ENCODE measurements around the gene GPATCH8. TPM values are rescaled to one million over a fixed set of nuclear protein-coding genes. Genes with fewer than 3 reads are reported as not detected.
A peak's percentile ranks its signal among the peaks of the same experiment; 100 is the strongest.

The GPATCH8 gene
- total and polyA plus RNA-seq, 11 donors = 12.8 to 24.9 (median 20.3) TPM

DNA sequence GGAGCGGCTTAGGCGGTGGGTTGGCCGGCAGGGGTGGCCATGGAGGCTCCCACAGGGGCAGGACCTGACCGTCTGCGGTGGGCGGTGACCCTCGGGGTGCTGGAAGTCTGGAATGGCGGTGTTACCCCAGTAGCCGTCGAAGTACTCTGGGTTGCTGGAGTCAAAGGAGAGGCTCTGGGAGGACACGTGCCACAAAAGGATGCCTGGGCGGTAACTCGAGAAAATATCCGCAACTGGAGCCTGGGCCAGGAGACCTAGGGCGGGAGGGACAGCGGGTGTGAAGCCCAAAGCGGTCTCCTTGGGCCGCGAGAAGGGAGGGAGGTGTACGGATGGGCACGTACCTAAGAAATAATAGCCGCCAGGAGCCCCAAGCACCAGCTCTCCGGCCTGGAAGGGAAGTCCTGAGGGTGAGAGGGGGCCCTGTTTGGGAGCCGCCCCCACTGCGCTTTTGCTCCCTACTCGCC, 118.4 kb downstream of the GPATCH8 start:
- peak overlapping the region; percentile 25 to 63 (median 56) for H3K4me3 ChIP-seq
- DNase-seq (no peak), ATAC-seq (peak in 3 of 4 donors; percentile 6 to 27 (median 22))
- H3K9me3 ChIP-seq = no peaks in the 10 kb centered on the region
- intact Hi-C loops (cut with DNase I) = loop anchor here in 1 of 10 donors (10.0 kb wide), 1 partner anchor 60 kb away; no protein-coding TSS in a partner anchor
- peaks cover 0 to 20% (median 13%) of the 10 kb centered on the region in 12 donors for H3K4me1 ChIP-seq
- peaks cover 0 to 21% (median 4%) of the 10 kb centered on the region in 9 donors for H3K27me3 ChIP-seq
- WGBS, 4 donors = 2 to 4% (median 3%) methylated on average over 17 to 26 of the region's 26 CpGs
- H3K27ac ChIP-seq = no peak overlapping the region
- no peak for TF ChIP-seq POLR2A (IDR thresholded peaks at IDR 0.05)
- TF ChIP-seq, protein P1, sequence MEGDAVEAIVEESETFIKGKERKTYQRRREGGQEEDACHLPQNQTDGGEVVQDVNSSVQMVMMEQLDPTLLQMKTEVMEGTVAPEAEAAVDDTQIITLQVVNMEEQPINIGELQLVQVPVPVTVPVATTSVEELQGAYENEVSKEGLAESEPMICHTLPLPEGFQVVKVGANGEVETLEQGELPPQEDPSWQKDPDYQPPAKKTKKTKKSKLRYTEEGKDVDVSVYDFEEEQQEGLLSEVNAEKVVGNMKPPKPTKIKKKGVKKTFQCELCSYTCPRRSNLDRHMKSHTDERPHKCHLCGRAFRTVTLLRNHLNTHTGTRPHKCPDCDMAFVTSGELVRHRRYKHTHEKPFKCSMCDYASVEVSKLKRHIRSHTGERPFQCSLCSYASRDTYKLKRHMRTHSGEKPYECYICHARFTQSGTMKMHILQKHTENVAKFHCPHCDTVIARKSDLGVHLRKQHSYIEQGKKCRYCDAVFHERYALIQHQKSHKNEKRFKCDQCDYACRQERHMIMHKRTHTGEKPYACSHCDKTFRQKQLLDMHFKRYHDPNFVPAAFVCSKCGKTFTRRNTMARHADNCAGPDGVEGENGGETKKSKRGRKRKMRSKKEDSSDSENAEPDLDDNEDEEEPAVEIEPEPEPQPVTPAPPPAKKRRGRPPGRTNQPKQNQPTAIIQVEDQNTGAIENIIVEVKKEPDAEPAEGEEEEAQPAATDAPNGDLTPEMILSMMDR (IDR thresholded peaks at IDR 0.05) = no peak
- no peaks in the 10 kb centered on the region for H3K36me3 ChIP-seq

GRCh38 chr17:44384281-44384822, 118.9 kb downstream of the GPATCH8 start:
- H3K9me3 ChIP-seq = no peaks in the 10 kb centered on the region
- H3K27ac ChIP-seq = no peak overlapping the region
- intact Hi-C loops (cut with DNase I) = loop anchor here in 1 of 10 donors (10.0 kb wide), 1 partner anchor 60 kb away; no protein-coding TSS in a partner anchor
- H3K4me1 ChIP-seq = peaks cover 0 to 19% (median 13%) of the 10 kb centered on the region in 12 donors
- peak overlapping the region in 8 of 12 donors; percentile 53 to 63 (median 57) for H3K4me3 ChIP-seq
- TF ChIP-seq, protein P1 (IDR thresholded peaks at IDR 0.05) = no peak
- no peak for TF ChIP-seq POLR2A (IDR thresholded peaks at IDR 0.05)
- DNase-seq = no peak
- H3K27me3 ChIP-seq = peaks cover 0 to 21% (median 4%) of the 10 kb centered on the region in 9 donors
- ATAC-seq = no peak
- H3K36me3 ChIP-seq = no peaks in the 10 kb centered on the region
- WGBS, 4 donors = 13 to 18% (median 17%) methylated on average over 18 to 29 of the region's 29 CpGs

DNA sequence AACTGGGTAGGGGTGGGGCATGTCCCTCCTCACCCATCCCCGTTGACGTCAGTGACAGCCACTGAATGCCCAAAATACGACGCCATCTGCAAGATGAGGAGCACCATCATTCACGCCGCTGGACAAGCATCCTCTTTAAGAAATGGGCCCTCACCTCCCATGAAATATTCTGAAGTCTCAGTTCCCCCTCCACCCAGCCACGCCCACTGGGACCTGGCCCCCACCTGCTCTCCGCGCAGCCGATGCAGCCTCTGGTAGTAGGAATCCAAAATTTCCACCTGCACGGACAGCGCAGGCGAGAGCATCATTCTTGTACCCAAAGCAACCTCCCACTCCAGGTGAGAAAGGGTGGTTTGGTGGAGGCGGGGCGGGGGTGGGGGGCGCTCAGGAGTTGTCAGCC, 119.3 kb downstream of the GPATCH8 start:
- H3K4me3 ChIP-seq = no peak overlapping the region
- TF ChIP-seq POLR2A (IDR thresholded peaks at IDR 0.05) = no peak
- TF ChIP-seq, protein P1 (IDR thresholded peaks at IDR 0.05) = no peak
- no peaks in the 10 kb centered on the region for H3K9me3 ChIP-seq
- no peak overlapping the region for H3K27ac ChIP-seq
- DNase-seq (no peak), ATAC-seq (no peak)
- no peaks in the 10 kb centered on the region for H3K36me3 ChIP-seq
- 61 to 72% (median 67%) methylated on average over 14 to 16 of the region's 16 CpGs for WGBS, 4 donors
- intact Hi-C loops (cut with DNase I) = loop anchor here in 1 of 10 donors (10.0 kb wide), 1 partner anchor 61 kb away; no protein-coding TSS in a partner anchor
- H3K27me3 ChIP-seq = peaks cover 0 to 21% (median 4%) of the 10 kb centered on the region in 9 donors
- peaks cover 0 to 19% (median 13%) of the 10 kb centered on the region in 12 donors for H3K4me1 ChIP-seq

DNA sequence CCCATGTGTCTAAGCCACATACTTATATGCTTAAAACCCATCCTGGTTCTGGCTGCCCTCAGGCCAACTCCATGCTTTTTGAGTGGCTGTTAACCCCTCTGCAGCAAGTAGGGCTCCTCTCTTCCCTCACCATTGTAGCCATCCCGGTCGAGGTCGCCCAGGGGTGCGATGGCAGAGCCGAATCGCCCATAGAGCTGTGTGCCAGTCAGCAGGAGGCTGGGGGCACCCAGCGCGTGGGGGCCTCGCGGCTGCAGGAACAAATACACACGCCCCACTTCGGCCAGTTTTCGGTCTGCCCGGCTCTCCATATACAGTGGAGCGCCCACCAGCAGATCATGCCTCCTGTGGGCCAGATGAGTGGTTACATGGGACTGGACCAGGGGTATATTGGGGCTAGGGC, 119.8 kb downstream of the GPATCH8 start:
- no peak for TF ChIP-seq POLR2A (IDR thresholded peaks at IDR 0.05)
- TF ChIP-seq, protein P1 (IDR thresholded peaks at IDR 0.05) = no peak
- Histone ChIP-seq H3K4me1 (peaks cover 0 to 19% (median 13%) of the 10 kb centered on the region in 12 donors), H3K36me3 (no peaks in the 10 kb centered on the region), H3K27me3 (peaks cover 0 to 21% (median 4%) of the 10 kb centered on the region in 9 donors), H3K9me3 (no peaks in the 10 kb centered on the region), H3K4me3 (no peak overlapping the region), H3K27ac (no peak overlapping the region)
- 91 to 95% (median 93%) methylated on average over 13 to 15 of the region's 15 CpGs for WGBS, 4 donors
- ATAC-seq (no peak), DNase-seq (no peak)
- intact Hi-C loops (cut with DNase I) = loop anchor here in 1 of 10 donors (10.0 kb wide), 1 partner anchor 61 kb away; no protein-coding TSS in a partner anchor
